ENCODE results near the gene SPX.

GRCh38 chr12:21551841-21552465 lies 25.9 kb downstream of the SPX start:
- TF ChIP-seq CTCF (IDR thresholded peaks at IDR 0.05; ENCODE audit: low read length) (no peak), EZH2 (IDR thresholded peaks at IDR 0.05; ENCODE audit: borderline replicate concordance, low read length) (no peak)
